GM21447 (cell line): ENCODE data around the gene TIMD4.
"Not testable (repeated sequence)": the region's sequence is repeated elsewhere in the genome, so short reads cannot be mapped to it uniquely, and the experiment has no call there.

Source experiments
- ATAC-seq: cut with Tn5 transposase; IDR thresholded peaks from one replicate; pipeline ENCODE4 v1.9.1; 2021; ENCODE audit not compliant: unreplicated experiment

Gene TIMD4

GRCh38 chr5:156963125-156963524 is at the start of gene TIMD4:
TSS of gene TIMD4 (minus strand) at chr5:156963226. CDS start at chr5:156963198, 28 bp downstream.
- ATAC-seq = no peak

- ATAC-seq = no peak
These were observed 43.2 kb upstream of the TIMD4 start for GRCh38 chr5:157006262-157006661.

- no peak for ATAC-seq
These were observed 42.0 kb upstream of the TIMD4 start for GRCh38 chr5:157004893-157005551.

GRCh38 chr5:156991714-156992113 is 28.7 kb upstream of the TIMD4 start:
- ATAC-seq = no peak

GRCh38 chr5:156984064-156984463 is 21.0 kb upstream of the TIMD4 start:
- no peak for ATAC-seq

- no peak for ATAC-seq
These were observed 18.5 kb upstream of the TIMD4 start for GRCh38 chr5:156981481-156981880.

- no peak for ATAC-seq
These were observed 11.3 kb upstream of the TIMD4 start for GRCh38 chr5:156974328-156974727.

- no peak for ATAC-seq
These were observed 9.0 kb upstream of the TIMD4 start for GRCh38 chr5:156971848-156972525.

GRCh38 chr5:156971415-156971814 is 8.4 kb upstream of the TIMD4 start:
- no peak for ATAC-seq

- not testable (repeated sequence) for ATAC-seq
These were observed 4.4 kb upstream of the TIMD4 start for GRCh38 chr5:156967386-156967785.

- ATAC-seq = no peak
These were observed 6.7 kb downstream of the TIMD4 start for GRCh38 chr5:156956321-156956720.

GRCh38 chr5:156951359-156951758 is 11.7 kb downstream of the TIMD4 start:
- no peak for ATAC-seq

- no peak for ATAC-seq
These were observed 12.3 kb downstream of the TIMD4 start for GRCh38 chr5:156950716-156951115.

GRCh38 chr5:156949424-156949823 is 13.6 kb downstream of the TIMD4 start:
- no peak for ATAC-seq

GRCh38 chr5:156947925-156948324 is 15.1 kb downstream of the TIMD4 start:
- no peak for ATAC-seq

- peak; percentile 100 for ATAC-seq
These were observed 21.0 kb downstream of the TIMD4 start for GRCh38 chr5:156942064-156942463.

- not testable (repeated sequence) for ATAC-seq
These were observed 22.6 kb downstream of the TIMD4 start for GRCh38 chr5:156940462-156940861.

- no peak for ATAC-seq
These were observed 26.1 kb downstream of the TIMD4 start for GRCh38 chr5:156936972-156937371.

GRCh38 chr5:156934450-156935211 is 28.4 kb downstream of the TIMD4 start:
- ATAC-seq = peak; percentile 38

- ATAC-seq = no peak
These were observed 33.6 kb downstream of the TIMD4 start for GRCh38 chr5:156929366-156929948.

- no peak for ATAC-seq
These were observed 35.5 kb downstream of the TIMD4 start for GRCh38 chr5:156927545-156927944.
